Measurements from ENCODE around the gene KCNJ10.

- TF ChIP-seq CTCF (IDR thresholded peaks at IDR 0.05; ENCODE audit: low read depth, low read length, poor library complexity, severe bottlenecking) = no peak
- TF ChIP-seq EZH2phosphoT487 (IDR thresholded peaks at IDR 0.05; ENCODE audit: borderline replicate concordance, low read length) = no peak
Measured at GRCh38 chr1:160011781-160012180, 58.2 kb downstream of the KCNJ10 start.
